D721Med (cell line): Measurements from ENCODE around the gene SPG21.
"Not testable (repeated sequence)": the region's sequence is repeated elsewhere in the genome, so short reads cannot be mapped to it uniquely, and the experiment has no call there.

Source experiments
- DNase-seq: peaks from one replicate; pipeline ENCODE4 v3.0.0; 2011; ENCODE audit warnings: low spot score; ENCODE audit not compliant: insufficient read length
- FAIRE-seq: peaks from 2 replicates; lab custom pipeline; 2011; peaks lifted over from hg19 to GRCh38; lab: Jason Lieb, UNC
- CTCF ChIP-seq: IDR thresholded peaks from 2 replicates; pipeline ENCODE4 v1.5.1; 2012; ENCODE audit warnings: mild to moderate bottlenecking, control low read depth; ENCODE audit not compliant: insufficient read depth; ENCODE audit errors: missing control alignments

Gene SPG21

DNA sequence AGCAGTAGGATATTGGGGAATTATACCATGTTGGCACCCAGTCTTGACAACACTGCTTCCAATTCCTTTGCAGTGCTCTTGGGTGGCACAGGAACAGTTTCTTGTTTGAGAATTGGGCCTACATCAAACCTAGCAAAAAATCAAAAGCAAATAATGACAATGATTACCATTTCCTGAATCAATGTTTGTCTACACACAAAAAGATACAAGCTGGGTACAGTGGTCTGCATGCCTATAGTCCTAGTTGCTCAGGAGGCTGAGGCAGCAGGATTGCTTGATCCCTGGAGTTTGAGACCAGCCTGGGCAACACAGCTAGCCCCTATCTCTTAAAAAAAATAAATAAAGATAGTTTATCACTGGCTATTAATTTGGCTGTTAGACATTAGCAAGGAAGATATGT is 31.8 kb upstream of the SPG21 start:
- no peak for FAIRE-seq
- DNase-seq: no peak
- TF ChIP-seq CTCF: no peak

DNA sequence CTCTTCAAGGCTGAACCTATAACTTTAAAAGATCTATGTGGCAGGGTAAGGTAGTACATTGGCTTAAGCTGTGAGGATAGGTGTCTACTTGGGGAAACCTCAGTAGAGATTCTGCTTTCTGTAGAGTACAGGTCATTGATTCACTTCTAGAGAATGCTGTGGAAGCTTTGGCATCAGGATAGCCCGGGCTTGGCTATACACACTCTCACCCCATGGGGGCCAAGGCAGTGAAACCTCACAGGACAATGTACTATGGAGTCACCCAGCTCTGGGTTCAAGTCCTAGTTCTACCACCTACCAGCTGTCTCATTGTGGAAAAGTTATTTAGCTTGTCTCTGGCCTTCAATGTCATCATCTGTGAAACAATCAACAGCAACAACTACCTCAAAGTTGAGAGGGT is 30.7 kb upstream of the SPG21 start:
- no peak for FAIRE-seq
- TF ChIP-seq CTCF: no peak
- no peak for DNase-seq

GRCh38 chr15:65011198-65011597 is 21.5 kb upstream of the SPG21 start:
- not testable (repeated sequence) for FAIRE-seq, DNase-seq

DNA sequence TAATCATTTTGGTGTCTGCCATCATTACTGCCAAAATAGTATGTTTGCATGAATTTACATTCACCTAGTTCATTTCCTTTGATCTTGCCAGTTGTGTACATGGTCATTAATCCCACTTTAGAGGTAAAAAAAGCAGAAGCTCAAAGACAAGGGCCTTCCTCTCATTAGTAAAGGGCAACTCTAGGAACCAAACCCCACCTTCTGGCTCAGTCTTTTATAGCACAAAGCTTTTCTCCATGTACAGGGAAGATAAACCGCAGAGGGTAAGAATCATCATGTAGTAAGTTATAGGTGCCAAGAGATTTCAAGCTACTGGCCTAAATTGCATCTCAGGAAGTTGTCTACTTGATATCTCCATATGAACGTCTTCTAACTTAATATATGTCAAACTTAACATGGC is 19.3 kb upstream of the SPG21 start:
- DNase-seq (no peak), FAIRE-seq (no peak)
- TF ChIP-seq CTCF: peak; percentile 26

DNA sequence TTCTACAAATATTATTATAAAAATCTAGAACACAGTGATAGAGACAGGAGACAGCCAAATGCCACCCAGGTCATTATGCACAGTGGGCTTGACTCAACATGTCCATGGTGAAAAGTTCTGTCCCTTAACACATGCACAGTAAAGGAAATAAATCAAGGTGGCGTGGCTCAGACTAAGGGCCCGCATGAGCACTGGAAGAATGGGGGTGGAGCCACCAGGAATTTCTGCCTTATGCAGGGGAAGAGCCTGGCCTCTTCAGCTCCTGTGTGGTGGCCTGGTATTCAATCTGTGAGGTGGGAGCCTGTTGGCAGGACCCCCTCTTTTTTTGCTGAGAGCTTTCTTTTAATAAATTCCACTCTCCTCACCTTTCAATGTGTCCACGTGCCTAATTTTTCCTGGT is 17.2 kb upstream of the SPG21 start:
- DNase-seq: no peak
- TF ChIP-seq CTCF: no peak
- no peak for FAIRE-seq

DNA sequence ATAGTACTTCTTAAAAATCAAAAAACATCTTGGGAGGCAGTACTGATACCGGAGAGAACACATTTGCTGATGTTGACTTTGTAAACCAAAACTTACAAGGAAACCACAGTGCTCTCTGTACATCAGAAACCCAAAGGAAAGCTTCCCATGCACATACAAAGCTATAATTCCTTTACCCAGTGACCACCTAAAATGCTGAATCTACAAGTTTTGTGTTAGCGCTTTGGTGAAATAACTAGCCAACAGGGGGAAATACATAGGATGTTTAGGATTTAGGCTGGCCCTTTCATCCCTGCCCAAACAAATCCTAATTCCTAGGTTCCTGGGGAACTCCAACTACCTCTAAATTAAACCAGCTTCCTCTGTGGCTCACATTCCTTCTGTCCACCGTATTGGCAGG is 15.3 kb upstream of the SPG21 start:
- no peak for TF ChIP-seq CTCF
- FAIRE-seq (no peak), DNase-seq (no peak)

GRCh38 chr15:64997745-64998375 is 8.1 kb upstream of the SPG21 start:
- DNase-seq: no peak
- no peak for FAIRE-seq
- TF ChIP-seq CTCF: no peak

DNA sequence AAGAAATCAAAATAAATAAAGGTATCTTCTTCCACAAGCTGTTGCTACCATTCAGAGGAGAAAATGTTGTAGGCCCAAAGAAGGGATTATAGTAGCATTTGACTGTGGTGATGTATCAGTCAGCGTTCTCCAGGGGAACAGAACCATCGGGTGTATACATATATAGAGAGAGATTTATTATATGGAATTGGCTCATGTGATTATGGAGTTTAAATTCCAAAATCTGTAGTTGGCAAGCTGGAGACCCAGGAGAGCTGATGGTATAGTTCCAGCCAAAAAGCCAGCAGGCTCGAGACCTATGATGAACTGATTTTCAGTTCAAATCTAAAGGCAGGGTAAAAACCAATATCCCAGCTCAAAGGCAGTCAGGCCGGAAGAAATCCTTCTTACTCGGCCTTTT is 7.4 kb upstream of the SPG21 start:
- no peak for TF ChIP-seq CTCF
- no peak for DNase-seq
- FAIRE-seq: no peak
